Nephron progenitor cell (in vitro differentiated cells): ENCODE results near the gene IL6R.

ENCODE experiments used
- DNase-seq: peaks from one replicate; pipeline ENCODE4 v3.0.0; 2021
- H3K27ac Mint-ChIP-seq: 2 replicates; pipeline ENCODE4 v1.8.0; 2021; ENCODE audit warnings: mild to moderate bottlenecking, moderate library complexity, mixed read lengths
- H3K27me3 Mint-ChIP-seq: 2 replicates; pipeline ENCODE4 v1.8.0; 2021; ENCODE audit warnings: mild to moderate bottlenecking, low read depth, mixed read lengths; ENCODE audit not compliant: poor library complexity
- H3K36me3 Mint-ChIP-seq: 2 replicates; pipeline ENCODE4 v1.8.0; 2021; ENCODE audit warnings: low read depth, mixed read lengths
- H3K4me1 Mint-ChIP-seq: 2 replicates; pipeline ENCODE4 v1.8.0; 2021; ENCODE audit warnings: mixed read lengths
- H3K4me3 Mint-ChIP-seq: 2 replicates; pipeline ENCODE4 v1.8.0; 2021; ENCODE audit warnings: mild to moderate bottlenecking, moderate library complexity, mixed read lengths
- H3K9me3 Mint-ChIP-seq: 2 replicates; pipeline ENCODE4 v1.8.0; 2021; ENCODE audit warnings: mild to moderate bottlenecking, moderate library complexity, mixed read lengths
- CTCF ChIP-seq: fragments of 200-600 bp; sonication (generic); IDR thresholded peaks from 2 replicates; pipeline ENCODE4 v1.5.0; 2021; ENCODE audit warnings: antibody characterized with exemption

Gene IL6R

GRCh38 chr1:154467434-154468102, 62.4 kb downstream of the IL6R start:
- no peaks in the 10 kb centered on the region for H3K9me3 Mint-ChIP-seq

GRCh38 chr1:154468535-154469250, 63.5 kb downstream of the IL6R start:
- TF ChIP-seq CTCF: no peak
- H3K27me3 Mint-ChIP-seq: peaks cover 13% of the 10 kb centered on the region
- no peaks in the 10 kb centered on the region for H3K36me3 Mint-ChIP-seq
- H3K4me3 Mint-ChIP-seq: no peak overlapping the region
- H3K4me1 Mint-ChIP-seq: peaks cover 42% of the 10 kb centered on the region
- DNase-seq: no peak
- H3K9me3 Mint-ChIP-seq: no peaks in the 10 kb centered on the region
- no peak overlapping the region for H3K27ac Mint-ChIP-seq

More at GRCh38 chr1:154467434-154468102, 62.4 kb downstream of the IL6R start:
- TF ChIP-seq CTCF: no peak
- peaks cover 12% of the 10 kb centered on the region for H3K27me3 Mint-ChIP-seq
- H3K4me1 Mint-ChIP-seq: peaks cover 42% of the 10 kb centered on the region
- H3K4me3 Mint-ChIP-seq: no peak overlapping the region
- H3K27ac Mint-ChIP-seq: no peak overlapping the region
- no peak for DNase-seq
- no peaks in the 10 kb centered on the region for H3K36me3 Mint-ChIP-seq

GRCh38 chr1:154469844-154470560, 64.9 kb downstream of the IL6R start:
- no peak for DNase-seq
- H3K4me3 Mint-ChIP-seq: no peak overlapping the region
- H3K9me3 Mint-ChIP-seq: no peaks in the 10 kb centered on the region
- H3K27me3 Mint-ChIP-seq: peaks cover 9% of the 10 kb centered on the region
- no peak for TF ChIP-seq CTCF
- H3K36me3 Mint-ChIP-seq: no peaks in the 10 kb centered on the region
- peaks cover 41% of the 10 kb centered on the region for H3K4me1 Mint-ChIP-seq
- H3K27ac Mint-ChIP-seq: no peak overlapping the region

GRCh38 chr1:154471304-154471703, 66.2 kb downstream of the IL6R start:
- DNase-seq: no peak
- peaks cover 28% of the 10 kb centered on the region for H3K4me1 Mint-ChIP-seq
- no peak overlapping the region for H3K4me3 Mint-ChIP-seq
- TF ChIP-seq CTCF: no peak
- no peaks in the 10 kb centered on the region for H3K36me3 Mint-ChIP-seq
- H3K27me3 Mint-ChIP-seq: peaks cover 9% of the 10 kb centered on the region
- H3K27ac Mint-ChIP-seq: no peak overlapping the region
- no peaks in the 10 kb centered on the region for H3K9me3 Mint-ChIP-seq

GRCh38 chr1:154474802-154475201, 69.7 kb downstream of the IL6R start:
- no peak for TF ChIP-seq CTCF
- no peak overlapping the region for H3K4me3 Mint-ChIP-seq
- no peak for DNase-seq
- peaks cover 9% of the 10 kb centered on the region for H3K27me3 Mint-ChIP-seq
- no peak overlapping the region for H3K27ac Mint-ChIP-seq
- no peaks in the 10 kb centered on the region for H3K36me3 Mint-ChIP-seq
- peaks cover 1% of the 10 kb centered on the region for H3K4me1 Mint-ChIP-seq
- no peaks in the 10 kb centered on the region for H3K9me3 Mint-ChIP-seq
